K562 (cell line): ENCODE measurements around the gene CHST8. TPM values are rescaled to one million over a fixed set of nuclear protein-coding genes. Genes with fewer than 3 reads are reported as not detected.

Experiments
- ATAC-seq: fragments of 200-7000 bp; cut with Tn5 transposase; 3 replicates; pipeline ENCODE4 v1.9.1; 2020; ENCODE audit warnings: moderate library complexity
- BruUV-seq: library from RNA; stranded (reverse); fragments of 400-500 nt; replicated peaks from 2 replicates; lab custom pipeline; 2021; lab: Mats Ljungman, UMichigan
- CTCF ChIA-PET: fragments of 300-600 bp; formaldehyde crosslinking; extraction: SDS; loops from one replicate; lab custom pipeline; 2021; ENCODE audit warnings: low intra/inter-chr PET ratio; lab: Yijun Ruan, JAX
- POLR2A ChIA-PET: fragments of 300-600, 350-650 bp; sonication (Branson Sonifier 250); formaldehyde crosslinking; extraction: SDS; loops from one replicate; lab custom pipeline; 2021; ENCODE audit warnings: antibody characterized with exemption, inconsistent platforms; lab: Yijun Ruan, JAX
- DNase-seq, 4 experiments: peaks; one replicate each; pipeline versions ENCODE4 v3.0.0 to v3.0.0-alpha.2; 2011 to 2018; ENCODE audit warnings: low spot score in 3 of 4, mixed read lengths in 3 of 4; ENCODE audit errors: extremely low read depth in 1 of 4
- FAIRE-seq: peaks from 2 replicates; lab custom pipeline; 2011; peaks lifted over from hg19 to GRCh38; lab: Jason Lieb, UNC
- H2AFZ ChIP-seq: 2 replicates; pipeline ENCODE4 v1.6.0; 2011; ENCODE audit warnings: low read depth, low read length, control low read depth, inconsistent platforms
- H3K27ac ChIP-seq: fragments of 200-600 bp; 3 replicates; pipeline ENCODE4 v1.8.0; 2011; ENCODE audit warnings: low read depth, mild to moderate bottlenecking, control low read depth, inconsistent platforms, low read length, moderate library complexity, mixed read lengths; ENCODE audit errors: extremely low read depth
- H3K27me3 ChIP-seq, 2 experiments: fragments of 300-600 bp in 1 of 2; 2 replicates in 1 of 2; 3 replicates in 1 of 2; pipeline versions ENCODE4 v1.6.0 to v1.8.0; 2011; ENCODE audit warnings: inconsistent platforms in 2 of 2, low read length in 2 of 2, mild to moderate bottlenecking in 1 of 2, mixed read lengths in 1 of 2, moderate library complexity in 1 of 2; ENCODE audit not compliant: control insufficient read depth in 2 of 2, insufficient read depth in 2 of 2
- H3K36me3 ChIP-seq: fragments of 300-600 bp; 3 replicates; pipeline ENCODE4 v1.8.0; 2011; ENCODE audit warnings: mild to moderate bottlenecking, low read length, inconsistent platforms; ENCODE audit not compliant: control insufficient read depth, insufficient read depth
- H3K4me1 ChIP-seq, 2 experiments: fragments of 200-600 bp in 1 of 2; replicated peaks in 1 of 2; 2 replicates in 1 of 2; 3 replicates in 1 of 2; pipeline versions ENCODE4 v1.5.1 to v1.8.0; 2011; ENCODE audit warnings: inconsistent platforms in 2 of 2, low read length in 2 of 2, mild to moderate bottlenecking in 1 of 2, mixed read lengths in 1 of 2, moderate library complexity in 1 of 2; ENCODE audit not compliant: control insufficient read depth in 2 of 2, insufficient read depth in 2 of 2
- H3K4me2 ChIP-seq: 2 replicates; pipeline ENCODE4 v1.6.1; 2011; ENCODE audit warnings: low read length, control low read depth, inconsistent platforms, mixed read lengths; ENCODE audit not compliant: insufficient read depth
- H3K4me3 ChIP-seq: fragments of 200-600 bp; sonication (generic), shearing (Covaris generic); 2 replicates; pipeline ENCODE4 v1.5.1; 2016; ENCODE audit warnings: control low read depth, inconsistent platforms
- H3K79me2 ChIP-seq: fragments of 200-600 bp; 3 replicates; pipeline ENCODE4 v1.8.0; 2011; ENCODE audit warnings: low read length, inconsistent platforms; ENCODE audit not compliant: control insufficient read depth, insufficient read depth
- H3K9ac ChIP-seq, 2 experiments: 2 replicates each; pipeline versions ENCODE4 v1.6.0 to v1.6.1; 2011; ENCODE audit warnings: low read depth in 2 of 2, low read length in 2 of 2, control low read depth in 1 of 2, inconsistent platforms in 1 of 2, mild to moderate bottlenecking in 1 of 2, mixed read lengths in 1 of 2; ENCODE audit not compliant: insufficient read depth in 1 of 2
- H3K9me1 ChIP-seq: one replicate; pipeline ENCODE4 v1.6.0; 2011; ENCODE audit warnings: inconsistent platforms, mild to moderate bottlenecking, low read length, moderate library complexity; ENCODE audit not compliant: control insufficient read depth, insufficient read depth
- H3K9me3 ChIP-seq: replicated peaks from 2 replicates; pipeline ENCODE4 v1.5.1; 2011; ENCODE audit warnings: low read depth, low read length, inconsistent platforms; ENCODE audit not compliant: control insufficient read depth, insufficient read depth
- H4K20me1 ChIP-seq: replicated peaks from 2 replicates; pipeline ENCODE4 v1.6.1; 2011; ENCODE audit warnings: low read length, inconsistent platforms, mixed read lengths; ENCODE audit not compliant: control insufficient read depth, insufficient read depth
- CTCFL ChIP-seq: IDR thresholded peaks from 2 replicates; pipeline ENCODE4 v1.6.1; 2011; ENCODE audit warnings: borderline replicate concordance, low read depth, mild to moderate bottlenecking, moderate library complexity, low read length; ENCODE audit not compliant: insufficient read depth, poor library complexity, severe bottlenecking
- ETV1 ChIP-seq: fragments of 450-650 bp; conservative IDR thresholded peaks from 2 replicates; pipeline ENCODE4 v1.6.1; 2016; ENCODE audit warnings: missing genetic modification characterization, control low read depth, low read depth, missing compliant biosample characterization
- FOS ChIP-seq: IDR thresholded peaks from 3 replicates; pipeline ENCODE4 v1.6.1; 2011; ENCODE audit not compliant: insufficient read length; ENCODE audit errors: extremely low read depth
- FOXO4 ChIP-seq: fragments of 450-650 bp; formaldehyde crosslinking; IDR thresholded peaks from 2 replicates; pipeline ENCODE4 v1.4.0; 2020; ENCODE audit warnings: mild to moderate bottlenecking, moderate library complexity
- MBD1 ChIP-seq: fragments of 250-450 bp; sonication (Bioruptor Pico); IDR thresholded peaks from 2 replicates; pipeline ENCODE4 v1.8.0; 2022; ENCODE audit warnings: inconsistent platforms
- MEF2A ChIP-seq: IDR thresholded peaks from 2 replicates; pipeline ENCODE4 v1.6.1; 2011; ENCODE audit warnings: low read depth, mild to moderate bottlenecking, low read length, moderate library complexity; ENCODE audit not compliant: control insufficient read depth
- NELFE ChIP-seq: IDR thresholded peaks from 2 replicates; pipeline ENCODE4 v1.6.1; 2011; ENCODE audit warnings: mild to moderate bottlenecking; ENCODE audit not compliant: insufficient read depth, insufficient read length
- NEUROD1 ChIP-seq: fragments of 150-350 bp; IDR thresholded peaks from 2 replicates; pipeline ENCODE4 v1.6.1; 2014; ENCODE audit warnings: borderline replicate concordance, low read length, low read depth; ENCODE audit not compliant: partially characterized antibody
- RCOR1 ChIP-seq, 2 experiments: IDR thresholded peaks; 2 replicates each; pipeline ENCODE4 v1.6.1; 2012; ENCODE audit warnings: low read depth in 2 of 2, low read length in 2 of 2, borderline replicate concordance in 1 of 2, improper control_type of control experiment in 1 of 2
- ZNF143 ChIP-seq: sonication (generic); formaldehyde crosslinking; IDR thresholded peaks from 2 replicates; pipeline ENCODE4 v1.9.0; 2022; ENCODE audit warnings: mild to moderate bottlenecking, missing genetic modification reagents
- ZNF23 ChIP-seq: fragments of 250-450 bp; sonication (Bioruptor Pico); IDR thresholded peaks from 2 replicates; pipeline ENCODE4 v1.4.0; 2020; ENCODE audit warnings: mild to moderate bottlenecking
- ZNF354B ChIP-seq: fragments of 250-450 bp; sonication (Bioruptor Pico); IDR thresholded peaks from 2 replicates; pipeline ENCODE4 v1.4.0; 2020
- ZNF518B ChIP-seq: fragments of 250-450 bp; sonication (Bioruptor Pico); IDR thresholded peaks from 2 replicates; pipeline ENCODE4 v1.5.0; 2021; ENCODE audit warnings: mild to moderate bottlenecking, moderate library complexity
- WGBS: fragments of 100-300 bp; shearing (Covaris generic); methylation state at CpG from one replicate; pipeline ENCODE4 v1.1.6; 2016; ENCODE audit warnings: low coverage, mixed read lengths; ENCODE audit not compliant: insufficient coverage; ENCODE audit errors: missing lambda C conversion rate; 5-methylcytosine and 5-hydroxymethylcytosine counted together
- in situ Hi-C: fragments of 300-500 bp; cut with MboI; formaldehyde crosslinking; loops from 4 replicates; pipeline ENCODE4 v1.15.0; 2018; ENCODE audit warnings: inconsistent platforms, mixed read lengths
- intact Hi-C: fragments of 100-400 bp; cut with micrococcal nuclease; formaldehyde crosslinking; loops from 2 replicates; pipeline ENCODE4 v1.14.2; 2022
- polyA plus RNA-seq, 8 experiments: library from polyadenylated mRNA; depleted of rRNA in 4 of 8; stranded (reverse) in 5 of 8; unstranded in 3 of 8; fragments of >200 nt; fragmentation: Nextera tagmentation in 2 of 8; fragmentation: Illumina TruSeq in 1 of 8; extraction: Ambion mirVana in 2 of 8; extraction: Trizol in 1 of 8; gene quantifications; 2 replicates each; pipeline versions ENCODE4 v1.2.1 to v1.2.3, GENCODE V29; 2011 to 2014; ENCODE audit warnings: inconsistent platforms in 1 of 8, missing spikeins in 1 of 8
- total RNA-seq, 7 experiments: library from RNA; depleted of rRNA in 6 of 7; stranded (reverse); fragments of >200 nt in 6 of 7; fragmentation: Illumina TruSeq in 2 of 7; extraction: Trizol in 2 of 7; gene quantifications; 2 replicates each; pipeline versions ENCODE4 v1.2.1 to v1.2.3, GENCODE V29; 2011 to 2021; ENCODE audit warnings: low replicate concordance in 1 of 7

CHST8 gene
- total and polyA plus RNA-seq, 9 of the 15 experiments (the other 6 are each of a cell fraction or from before 2014, with no cell fraction given), result 0.11 TPM; not detected in 8

GRCh38 chr19:33712268-33712667, 90.5 kb downstream of the CHST8 start:
- TF ChIP-seq NELFE (no peak), ZNF23 (CRISPR knock-in tag) (no peak), FOXO4 (CRISPR knock-in tag) (no peak), RCOR1 (IDR thresholded peaks at IDR 0.05; ENCODE audit: borderline replicate concordance in 1 of 2, low read depth in 2 of 2, low read length in 2 of 2) (no peak), MEF2A (no peak), FOS (no peak), ZNF143 (no peak), ETV1 (tag) (no peak), MBD1 (CRISPR knock-in tag) (no peak), ZNF354B (CRISPR knock-in tag) (no peak), ZNF518B (no peak), NEUROD1 (no peak), CTCFL (no peak)
- intact Hi-C loops (no loop called here), in situ Hi-C loops (no loop called here)
- H3K9ac ChIP-seq, result no peak overlapping the region
- no peak for ATAC-seq
- no peak for FAIRE-seq
- H3K27me3 ChIP-seq, result peaks cover 0 to 8% of the 10 kb centered on the region in 2 experiments; a peak in 2 of 5 replicates
- no peak overlapping the region for H3K4me3 ChIP-seq
- no peak overlapping the region for H3K4me2 ChIP-seq
- 0% methylated on average over 6 of the region's 6 CpGs for WGBS
- BruUV-seq, result no TSS peak
- no peaks in the 10 kb centered on the region for H4K20me1 ChIP-seq
- ChIA-PET POLR2A (no interaction called here), CTCF (no interaction called here)
- H3K9me3 ChIP-seq, result no peaks in the 10 kb centered on the region
- H3K9me1 ChIP-seq, result no peaks in the 10 kb centered on the region
- H3K79me2 ChIP-seq, result no peaks in the 10 kb centered on the region
- no peak overlapping the region for H3K27ac ChIP-seq
- no peaks in the 10 kb centered on the region for H3K4me1 ChIP-seq
- DNase-seq, result no peak
- H2AFZ ChIP-seq, result no peak overlapping the region
- no peaks in the 10 kb centered on the region for H3K36me3 ChIP-seq
